Activated CD4-positive, alpha-beta T cell treated with anti-CD3 and anti-CD28 coated beads, Interleukin-2, amount 50 U/mL, for 4 hours (primary cell): ENCODE data around the gene TECPR2.
"Not testable (repeated sequence)": the region's sequence is repeated elsewhere in the genome, so short reads cannot be mapped to it uniquely, and the experiment has no call there.

Experiments used
- DNase-seq, 2 experiments: peaks; one replicate each; pipeline ENCODE4 v3.0.0-alpha.2; 2020

The TECPR2 gene

GRCh38 chr14:102333390-102333789 lies 29.4 kb upstream of the TECPR2 start:
- DNase-seq, result no peak

- no peak for DNase-seq
Measured at GRCh38 chr14:102333795-102334705, 28.7 kb upstream of the TECPR2 start.

- no peak for DNase-seq
Measured at GRCh38 chr14:102335163-102335562, 27.6 kb upstream of the TECPR2 start.

- no peak for DNase-seq
Measured at GRCh38 chr14:102338724-102339123, 24.0 kb upstream of the TECPR2 start.

GRCh38 chr14:102341566-102341965 lies 21.2 kb upstream of the TECPR2 start:
- DNase-seq, result no peak

GRCh38 chr14:102342238-102342637 lies 20.5 kb upstream of the TECPR2 start:
- no peak for DNase-seq

GRCh38 chr14:102344084-102344483 lies 18.7 kb upstream of the TECPR2 start:
- no peak for DNase-seq

- DNase-seq, result no peak
Measured at GRCh38 chr14:102344485-102344884, 18.3 kb upstream of the TECPR2 start.

- DNase-seq, result no peak
Measured at GRCh38 chr14:102345232-102345631, 17.5 kb upstream of the TECPR2 start.

GRCh38 chr14:102346645-102347044 lies 16.1 kb upstream of the TECPR2 start:
- DNase-seq, result no peak

- no peak for DNase-seq
Measured at GRCh38 chr14:102348376-102348775, 14.4 kb upstream of the TECPR2 start.

- no peak for DNase-seq
Measured at GRCh38 chr14:102351023-102351422, 11.7 kb upstream of the TECPR2 start.

GRCh38 chr14:102351593-102351992 lies 11.1 kb upstream of the TECPR2 start:
- DNase-seq, result not testable (repeated sequence)

GRCh38 chr14:102352213-102352612 lies 10.5 kb upstream of the TECPR2 start:
- DNase-seq, result no peak

- DNase-seq, result no peak
Measured at GRCh38 chr14:102353126-102353619, 9.6 kb upstream of the TECPR2 start.

- no peak for DNase-seq
Measured at GRCh38 chr14:102356280-102356679, 6.5 kb upstream of the TECPR2 start.

GRCh38 chr14:102359341-102359740 lies 3.4 kb upstream of the TECPR2 start:
- DNase-seq, result no peak

GRCh38 chr14:102360388-102360787 lies 2.4 kb upstream of the TECPR2 start:
- DNase-seq, result no peak

GRCh38 chr14:102362084-102362483 lies 657 bp upstream of the TECPR2 start:
- DNase-seq, result peak; percentile 30 to 33

GRCh38 chr14:102363182-102363943 lies 622 bp downstream of the TECPR2 start:
- peak; percentile 9 to 19 for DNase-seq

GRCh38 chr14:102370305-102370809 lies 7.6 kb downstream of the TECPR2 start:
- DNase-seq, result no peak

- DNase-seq, result no peak
Measured at GRCh38 chr14:102371361-102371760, 8.6 kb downstream of the TECPR2 start.

GRCh38 chr14:102373110-102373509 lies 10.4 kb downstream of the TECPR2 start:
- DNase-seq, result no peak

GRCh38 chr14:102374264-102374663 lies 11.5 kb downstream of the TECPR2 start:
- no peak for DNase-seq
